ENCODE results near the gene CENPF. TPM values are rescaled to one million over a fixed set of nuclear protein-coding genes. Genes with fewer than 3 reads are reported as not detected.

The CENPF gene
- total and polyA plus RNA-seq, 9 of the 15 experiments (the other 6 are each of a cell fraction or from before 2014, with no cell fraction given) = 50.6 to 180 (median 98.3) TPM

DNA sequence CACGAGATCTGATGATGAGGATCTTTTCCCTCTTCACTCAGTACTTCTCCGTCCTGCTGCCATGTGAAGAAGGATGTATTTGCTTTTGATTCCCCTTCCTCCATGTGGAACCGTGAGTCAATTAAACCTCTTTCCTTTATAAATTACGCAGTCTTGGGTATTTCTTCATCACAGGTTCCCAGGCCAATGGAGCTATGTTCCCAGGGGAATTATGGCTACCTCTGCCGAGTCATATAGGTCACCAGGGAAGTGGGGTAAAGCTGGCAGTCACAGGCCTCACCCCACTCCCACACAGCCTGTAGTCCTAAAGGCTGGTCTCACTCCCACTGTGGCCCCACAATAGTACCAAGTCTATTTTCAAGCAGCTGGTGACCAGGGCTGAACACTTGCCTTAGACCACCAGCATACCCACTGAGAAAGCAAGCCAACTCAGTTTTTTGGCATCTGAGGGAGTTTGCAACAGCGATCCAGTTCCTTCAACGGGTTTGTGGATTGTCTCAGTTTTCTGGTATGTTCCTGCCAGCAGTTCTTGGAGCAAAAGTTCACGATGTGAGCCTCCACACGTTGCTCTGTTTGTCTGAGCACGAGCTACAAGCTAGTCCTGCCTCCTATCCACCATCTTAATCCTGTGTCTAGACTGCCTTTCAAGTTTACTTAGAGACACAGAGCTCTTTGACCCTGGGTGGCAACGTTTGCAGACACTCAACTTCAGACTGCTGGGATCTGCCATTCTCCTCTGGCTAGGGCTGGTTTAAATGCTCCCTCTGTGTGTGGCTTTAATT is 104.5 kb downstream of the CENPF start (continued):
- TF ChIP-seq, protein P1, sequence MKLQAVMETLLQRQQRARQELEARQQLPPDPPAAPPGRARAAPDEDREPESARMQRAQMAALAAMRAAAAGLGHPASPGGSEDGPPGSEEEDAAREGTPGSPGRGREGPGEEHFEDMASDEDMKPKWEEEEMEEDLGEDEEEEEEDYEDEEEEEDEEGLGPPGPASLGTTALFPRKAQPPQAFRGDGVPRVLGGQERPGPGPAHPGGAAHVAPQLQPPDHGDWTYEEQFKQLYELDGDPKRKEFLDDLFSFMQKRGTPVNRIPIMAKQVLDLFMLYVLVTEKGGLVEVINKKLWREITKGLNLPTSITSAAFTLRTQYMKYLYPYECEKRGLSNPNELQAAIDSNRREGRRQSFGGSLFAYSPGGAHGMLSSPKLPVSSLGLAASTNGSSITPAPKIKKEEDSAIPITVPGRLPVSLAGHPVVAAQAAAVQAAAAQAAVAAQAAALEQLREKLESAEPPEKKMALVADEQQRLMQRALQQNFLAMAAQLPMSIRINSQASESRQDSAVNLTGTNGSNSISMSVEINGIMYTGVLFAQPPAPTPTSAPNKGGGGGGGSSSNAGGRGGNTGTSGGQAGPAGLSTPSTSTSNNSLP (IDR thresholded peaks at IDR 0.05; ENCODE audit: borderline replicate concordance, low read depth, low read length) = no peak
- no peak for TF ChIP-seq JUNB (CRISPR knock-in tag; conservative IDR thresholded peaks at IDR 0.05)
- no peak for TF ChIP-seq EHMT2 (IDR thresholded peaks at IDR 0.05)
- TF ChIP-seq ETS2 (tag; IDR thresholded peaks at IDR 0.05; ENCODE audit: borderline replicate concordance, poor library complexity, severe bottlenecking) = no peak
- no peak for TF ChIP-seq GTF2A2 (tag; IDR thresholded peaks at IDR 0.05)
- TF ChIP-seq, protein P2, sequence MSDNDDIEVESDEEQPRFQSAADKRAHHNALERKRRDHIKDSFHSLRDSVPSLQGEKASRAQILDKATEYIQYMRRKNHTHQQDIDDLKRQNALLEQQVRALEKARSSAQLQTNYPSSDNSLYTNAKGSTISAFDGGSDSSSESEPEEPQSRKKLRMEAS (CRISPR knock-in tag; IDR thresholded peaks at IDR 0.05) = no peak
- no peak for TF ChIP-seq FOXA3 (CRISPR knock-in tag; conservative IDR thresholded peaks at IDR 0.05 in 1 of 2, IDR thresholded peaks at IDR 0.05 in 1 of 2)
- no peak for TF ChIP-seq TCF7L2 (IDR thresholded peaks at IDR 0.05; ENCODE audit: low read depth, low read length)
- TF ChIP-seq MEF2D (tag; conservative IDR thresholded peaks at IDR 0.05; ENCODE audit: low read depth) = no peak
- no peak for TF ChIP-seq BRD4 (IDR thresholded peaks at IDR 0.05)
